Esophagus muscularis mucosa (tissue), 4 donors: ENCODE measurements around the gene MRPL33.

Experiments used
- CTCF ChIP-seq, 3 experiments: fragments of 200-600 bp in 2 of 3; fragments of 450-650 bp in 1 of 3; sonication (generic) in 2 of 3; IDR thresholded peaks; one replicate each; pipeline ENCODE4 v1.5.1; 2017 to 2019; ENCODE audit warnings: antibody characterized with exemption in 3 of 3, mild to moderate bottlenecking in 2 of 3, moderate library complexity in 1 of 3
- EP300 ChIP-seq: sonication (generic); formaldehyde crosslinking; IDR thresholded peaks from one replicate; pipeline ENCODE4 v1.6.1; 2017; ENCODE audit warnings: antibody characterized with exemption
- POLR2A ChIP-seq: fragments of 450-650 bp; IDR thresholded peaks from one replicate; pipeline ENCODE4 v1.6.1; 2017; ENCODE audit warnings: antibody characterized with exemption, moderate library complexity, mild to moderate bottlenecking, low read depth
- POLR2AphosphoS5 ChIP-seq, 2 donors: sonication (generic); formaldehyde crosslinking; IDR thresholded peaks; one replicate each; pipeline ENCODE4 v1.6.1; 2017; ENCODE audit warnings: antibody characterized with exemption in 2 of 2

DNA sequence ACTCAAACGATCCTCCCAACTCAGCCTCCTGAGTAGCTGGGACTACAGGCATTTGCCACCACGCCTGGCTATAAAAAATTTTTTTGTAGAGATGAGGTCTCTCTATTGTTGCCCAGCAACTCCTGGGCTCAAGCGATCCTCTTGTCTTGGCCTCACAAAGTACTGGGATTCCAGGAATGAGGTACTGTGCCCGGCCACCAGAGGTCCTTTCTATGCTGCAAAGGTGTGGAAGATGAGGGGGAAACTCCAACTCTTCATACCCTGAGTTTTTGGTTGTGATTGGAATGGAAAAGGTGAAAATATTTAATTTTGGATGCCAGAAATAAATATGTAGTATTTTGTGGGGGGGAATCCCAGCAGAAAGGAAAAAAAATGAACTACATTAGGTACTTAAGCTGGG, 36.0 kb downstream of the MRPL33 start:
- TF ChIP-seq CTCF (IDR thresholded peaks at IDR 0.05) (peak; percentile 39 to 61 (median 52)), POLR2A (no peak), EP300 (no peak), POLR2AphosphoS5 (IDR thresholded peaks at IDR 0.05) (no peak)
